GM12892 (cell line): Measurements from ENCODE around the gene CCDC144A.

Source experiments
- POLR2A ChIP-seq: IDR thresholded peaks from 2 replicates; pipeline ENCODE4 v1.6.1; 2011; ENCODE audit warnings: low read depth, low read length, control low read depth
- POLR2AphosphoS5 ChIP-seq: IDR thresholded peaks from 2 replicates; pipeline ENCODE4 v1.6.1; 2011; ENCODE audit warnings: low read depth, low read length, control low read depth

GRCh38 chr17:16820161-16820877 is 130.3 kb downstream of the CCDC144A start:
- no peak for TF ChIP-seq POLR2A
- TF ChIP-seq POLR2AphosphoS5 = no peak
